ENCODE results near the gene MELTF.

The MELTF gene

GRCh38 chr3:197027151-197027895 lies 2.3 kb downstream of the MELTF start:
- no peak for DNase-seq (ENCODE audit: low spot score)

GRCh38 chr3:197026481-197026866 lies 3.1 kb downstream of the MELTF start:
- no peak for DNase-seq (ENCODE audit: low spot score)

GRCh38 chr3:197025736-197026480 lies 3.7 kb downstream of the MELTF start:
- DNase-seq (ENCODE audit: low spot score) = no peak

- no peak for DNase-seq (ENCODE audit: low spot score)
Measured at GRCh38 chr3:197024881-197025735, 4.5 kb downstream of the MELTF start.

GRCh38 chr3:197023998-197024651 lies 5.5 kb downstream of the MELTF start:
- DNase-seq (ENCODE audit: low spot score) = no peak

GRCh38 chr3:197023241-197023997 lies 6.2 kb downstream of the MELTF start:
- DNase-seq (ENCODE audit: low spot score) = no peak

GRCh38 chr3:197022405-197023231 lies 7.0 kb downstream of the MELTF start:
- no peak for DNase-seq (ENCODE audit: low spot score)

- DNase-seq (ENCODE audit: low spot score) = no peak
Measured at GRCh38 chr3:197021729-197022404, 7.8 kb downstream of the MELTF start.

GRCh38 chr3:197021231-197021630 lies 8.4 kb downstream of the MELTF start:
- DNase-seq (ENCODE audit: low spot score) = no peak

GRCh38 chr3:197019535-197019934 lies 10.1 kb downstream of the MELTF start:
- DNase-seq (ENCODE audit: low spot score) = no peak

- peak; percentile 86 for DNase-seq (ENCODE audit: low spot score)
Measured at GRCh38 chr3:197019021-197019420, 10.6 kb downstream of the MELTF start.

- no peak for DNase-seq (ENCODE audit: low spot score)
Measured at GRCh38 chr3:197017003-197017402, 12.6 kb downstream of the MELTF start.

- no peak for DNase-seq (ENCODE audit: low spot score)
Measured at GRCh38 chr3:197015790-197016736, 13.6 kb downstream of the MELTF start.

- no peak for DNase-seq (ENCODE audit: low spot score)
Measured at GRCh38 chr3:197014942-197015575, 14.6 kb downstream of the MELTF start.

GRCh38 chr3:197014024-197014423 lies 15.6 kb downstream of the MELTF start:
- no peak for DNase-seq (ENCODE audit: low spot score)

- no peak for DNase-seq (ENCODE audit: low spot score)
Measured at GRCh38 chr3:197012540-197012883, 17.1 kb downstream of the MELTF start.

- DNase-seq (ENCODE audit: low spot score) = no peak
Measured at GRCh38 chr3:197011780-197012539, 17.7 kb downstream of the MELTF start.
